Measurements from ENCODE around the gene BCL11A.

- TF ChIP-seq, protein P1, sequence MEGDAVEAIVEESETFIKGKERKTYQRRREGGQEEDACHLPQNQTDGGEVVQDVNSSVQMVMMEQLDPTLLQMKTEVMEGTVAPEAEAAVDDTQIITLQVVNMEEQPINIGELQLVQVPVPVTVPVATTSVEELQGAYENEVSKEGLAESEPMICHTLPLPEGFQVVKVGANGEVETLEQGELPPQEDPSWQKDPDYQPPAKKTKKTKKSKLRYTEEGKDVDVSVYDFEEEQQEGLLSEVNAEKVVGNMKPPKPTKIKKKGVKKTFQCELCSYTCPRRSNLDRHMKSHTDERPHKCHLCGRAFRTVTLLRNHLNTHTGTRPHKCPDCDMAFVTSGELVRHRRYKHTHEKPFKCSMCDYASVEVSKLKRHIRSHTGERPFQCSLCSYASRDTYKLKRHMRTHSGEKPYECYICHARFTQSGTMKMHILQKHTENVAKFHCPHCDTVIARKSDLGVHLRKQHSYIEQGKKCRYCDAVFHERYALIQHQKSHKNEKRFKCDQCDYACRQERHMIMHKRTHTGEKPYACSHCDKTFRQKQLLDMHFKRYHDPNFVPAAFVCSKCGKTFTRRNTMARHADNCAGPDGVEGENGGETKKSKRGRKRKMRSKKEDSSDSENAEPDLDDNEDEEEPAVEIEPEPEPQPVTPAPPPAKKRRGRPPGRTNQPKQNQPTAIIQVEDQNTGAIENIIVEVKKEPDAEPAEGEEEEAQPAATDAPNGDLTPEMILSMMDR (IDR thresholded peaks at IDR 0.05), result no peak
- TF ChIP-seq EP300 (IDR thresholded peaks at IDR 0.05), result no peak
- TF ChIP-seq POLR2A (IDR thresholded peaks at IDR 0.05), result no peak
- TF ChIP-seq POLR2AphosphoS5 (IDR thresholded peaks at IDR 0.05), result no peak
Measured at GRCh38 chr2:60589104-60589503, 35.6 kb upstream of the BCL11A start.

Data from upper lobe of left lung (tissue), 4 donors.